Activated T-cell treated with anti-CD3 and anti-CD28 coated beads, Interleukin-2, amount 50 U/mL, for 4 hours (primary cell): ENCODE results near the gene SPTAN1. TPM values are rescaled to one million over a fixed set of nuclear protein-coding genes. Genes with fewer than 3 reads are reported as not detected.
A peak's percentile ranks its signal among the peaks of the same experiment; 100 is the strongest.
"Not testable (repeated sequence)": the region's sequence is repeated elsewhere in the genome, so short reads cannot be mapped to it uniquely, and the experiment has no call there.

ENCODE experiments used
- ATAC-seq, 2 donors: fragments of 200-7000 bp; cut with Tn5 transposase; one replicate each; pipeline ENCODE4 v1.10.0; 2021
- DNase-seq: peaks from one replicate; pipeline ENCODE4 v3.0.0-alpha.2; 2020
- H3K27me3 Mint-ChIP-seq: one replicate; pipeline ENCODE4 v1.8.0; 2021; ENCODE audit warnings: low read depth, mixed read lengths
- H3K36me3 Mint-ChIP-seq: one replicate; pipeline ENCODE4 v1.8.0; 2022; ENCODE audit warnings: mixed read lengths; ENCODE audit not compliant: insufficient read depth
- H3K4me1 Mint-ChIP-seq: one replicate; pipeline ENCODE4 v1.8.0; 2021; ENCODE audit warnings: low read depth, mixed read lengths
- H3K4me3 Mint-ChIP-seq: one replicate; pipeline ENCODE4 v1.8.0; 2021; ENCODE audit warnings: mild to moderate bottlenecking, moderate library complexity, mixed read lengths
- H3K9me3 Mint-ChIP-seq: one replicate; pipeline ENCODE4 v1.8.0; 2021; ENCODE audit warnings: mixed read lengths
- total RNA-seq, 3 donors: library from RNA; stranded (reverse); gene quantifications; one replicate each; pipeline ENCODE4 v1.2.1, GENCODE V29; 2021

Gene SPTAN1
- total RNA-seq, 3 donors from 2014 or later: 110 to 132 (median 118) TPM

DNA sequence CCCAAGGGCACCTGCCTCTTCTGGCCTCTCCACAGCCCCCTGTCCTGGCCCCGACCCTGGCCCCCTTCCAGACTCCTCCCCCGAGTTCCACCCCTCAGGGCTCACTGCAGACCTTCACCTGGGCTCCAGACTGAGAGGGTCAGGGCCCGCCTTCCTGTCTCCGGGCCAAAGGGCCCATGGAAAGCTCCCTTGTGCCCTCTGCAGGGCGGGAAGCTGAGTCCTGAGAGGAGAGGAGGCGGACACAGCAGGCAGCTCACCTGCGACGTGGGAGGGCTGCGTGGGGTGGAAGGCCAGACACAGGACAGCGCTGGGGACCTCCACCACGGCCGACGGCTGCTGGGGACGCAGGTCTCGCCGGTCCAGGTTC is 83.6 kb downstream of the SPTAN1 start:
- Mint-ChIP-seq H3K4me3 (no peak overlapping the region), H3K36me3 (peaks cover 11% of the 10 kb centered on the region), H3K27me3 (no peaks in the 10 kb centered on the region), H3K9me3 (no peaks in the 10 kb centered on the region), H3K4me1 (no peaks in the 10 kb centered on the region)
- no peak for DNase-seq
- ATAC-seq: no peak

DNA sequence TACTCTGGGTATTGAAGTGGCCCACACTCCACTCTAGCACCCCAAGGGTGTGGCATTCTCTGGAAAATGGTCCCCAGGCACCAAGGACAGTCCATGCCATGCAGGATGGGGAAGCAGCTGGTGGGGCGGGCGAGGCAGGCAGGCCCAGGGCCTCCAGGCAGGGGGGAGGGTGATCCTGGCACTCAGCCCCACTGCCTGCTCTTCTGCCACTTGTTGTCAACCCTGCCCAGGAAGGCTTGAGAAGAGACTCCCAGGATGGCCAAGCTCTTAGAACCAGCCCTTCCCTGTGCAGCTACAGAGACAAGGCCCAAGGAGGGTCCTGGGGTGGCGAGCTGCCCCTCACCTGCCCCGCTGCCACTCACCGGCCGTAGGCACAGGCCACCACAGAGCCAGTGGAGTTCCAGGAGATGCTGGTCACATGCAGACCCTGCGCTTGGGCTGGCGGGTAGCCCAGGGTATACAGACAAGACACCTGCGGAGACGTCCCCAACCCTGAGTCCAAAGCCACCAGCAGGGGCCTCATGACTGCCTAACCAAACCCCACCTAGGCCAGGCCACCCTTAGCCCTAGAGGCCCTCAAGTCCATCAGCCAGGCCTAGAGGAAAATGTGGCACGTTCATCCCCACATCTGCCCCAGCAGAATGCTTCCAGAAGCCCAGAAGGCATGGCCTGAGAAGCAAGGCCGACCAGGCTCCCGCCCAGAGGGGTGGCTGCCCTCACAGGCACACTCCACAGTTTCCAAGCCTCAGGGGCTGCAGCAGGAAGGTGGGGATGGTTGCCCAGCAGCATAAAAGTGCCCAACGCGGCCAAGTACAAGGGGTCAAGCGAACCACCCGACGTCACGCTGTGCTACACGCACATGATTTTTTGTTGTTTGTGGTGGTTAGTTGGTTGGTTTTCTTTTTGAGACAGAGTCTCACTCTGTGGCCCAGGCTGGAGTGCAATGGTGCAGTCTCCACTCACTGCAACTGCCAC is 84.5 kb downstream of the SPTAN1 start:
- ATAC-seq (no peak), DNase-seq (no peak)
- Mint-ChIP-seq H3K27me3 (no peaks in the 10 kb centered on the region), H3K4me1 (no peaks in the 10 kb centered on the region), H3K9me3 (no peaks in the 10 kb centered on the region), H3K36me3 (peaks cover 10% of the 10 kb centered on the region), H3K4me3 (no peak overlapping the region)

DNA sequence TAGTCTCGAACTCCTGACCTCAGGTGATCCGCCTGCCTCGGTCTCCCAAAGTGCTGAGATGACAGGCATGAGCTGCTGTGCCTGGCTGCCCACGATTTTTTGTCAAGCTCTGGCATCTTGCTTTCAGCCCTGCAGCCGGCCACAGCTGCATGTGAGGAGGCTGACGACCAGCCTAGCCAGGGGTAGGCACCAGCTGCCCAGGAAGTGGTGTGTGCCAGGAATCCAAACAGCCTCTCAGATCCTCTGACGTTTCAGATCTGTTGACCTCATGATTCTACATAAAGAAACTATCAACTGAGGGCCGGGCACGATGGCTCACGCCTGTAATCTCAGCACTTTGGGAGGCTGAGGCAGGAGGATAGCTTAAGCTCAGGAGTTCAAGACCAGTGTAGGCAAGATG is 85.3 kb downstream of the SPTAN1 start:
- no peak overlapping the region for H3K4me3 Mint-ChIP-seq
- no peaks in the 10 kb centered on the region for H3K27me3 Mint-ChIP-seq
- H3K4me1 Mint-ChIP-seq: no peaks in the 10 kb centered on the region
- DNase-seq: no peak
- peaks cover 6% of the 10 kb centered on the region for H3K36me3 Mint-ChIP-seq
- no peaks in the 10 kb centered on the region for H3K9me3 Mint-ChIP-seq
- ATAC-seq: no peak

DNA sequence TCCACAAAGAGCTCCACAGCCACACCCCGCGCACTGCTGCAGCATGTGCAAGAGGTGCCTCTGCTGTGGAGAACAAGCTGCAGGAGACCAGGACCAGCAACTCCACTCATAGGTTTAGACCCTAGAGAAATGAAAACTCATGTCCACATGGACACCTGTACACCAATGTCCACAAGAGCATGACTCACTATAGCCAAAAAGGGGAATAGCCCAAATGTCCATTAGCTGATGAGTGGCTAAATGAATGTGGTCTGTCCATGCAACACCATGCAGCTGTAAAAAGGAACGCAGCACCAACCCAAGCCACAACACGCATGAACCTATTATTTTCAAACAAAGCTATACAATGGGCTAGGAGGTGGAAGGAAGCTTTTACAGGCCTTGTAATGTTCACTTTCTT is 86.2 kb downstream of the SPTAN1 start:
- no peaks in the 10 kb centered on the region for H3K27me3 Mint-ChIP-seq

DNA sequence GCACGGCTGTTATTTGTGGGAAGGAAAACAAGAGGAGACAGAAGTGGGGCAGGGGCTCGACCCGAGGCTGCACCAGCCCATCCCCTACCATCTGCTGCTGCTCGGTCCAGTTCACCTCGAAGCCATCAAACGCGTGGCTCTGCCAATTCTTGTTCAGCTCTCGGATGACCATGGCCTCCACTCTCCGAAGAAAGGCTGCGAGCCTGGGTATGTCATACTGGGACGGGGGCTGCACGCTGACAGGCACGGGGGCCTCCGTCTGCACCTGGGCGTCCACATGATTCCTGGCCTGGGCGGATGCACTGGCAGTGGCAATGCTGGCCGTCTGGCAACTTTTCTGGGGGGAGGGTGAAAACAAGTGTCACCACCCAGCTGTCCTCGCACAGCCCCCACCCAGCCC is 88.2 kb downstream of the SPTAN1 start:
- no peak for DNase-seq
- no peak for ATAC-seq
- Mint-ChIP-seq H3K4me1 (no peaks in the 10 kb centered on the region), H3K36me3 (no peaks in the 10 kb centered on the region), H3K9me3 (no peaks in the 10 kb centered on the region), H3K27me3 (no peaks in the 10 kb centered on the region), H3K4me3 (no peak overlapping the region)

More for the DNA sequence above, 86.2 kb downstream of the SPTAN1 start:
- no peak overlapping the region for H3K4me3 Mint-ChIP-seq
- no peaks in the 10 kb centered on the region for H3K4me1 Mint-ChIP-seq
- DNase-seq (no peak), ATAC-seq (no peak)
- no peaks in the 10 kb centered on the region for H3K9me3 Mint-ChIP-seq
- no peaks in the 10 kb centered on the region for H3K36me3 Mint-ChIP-seq

DNA sequence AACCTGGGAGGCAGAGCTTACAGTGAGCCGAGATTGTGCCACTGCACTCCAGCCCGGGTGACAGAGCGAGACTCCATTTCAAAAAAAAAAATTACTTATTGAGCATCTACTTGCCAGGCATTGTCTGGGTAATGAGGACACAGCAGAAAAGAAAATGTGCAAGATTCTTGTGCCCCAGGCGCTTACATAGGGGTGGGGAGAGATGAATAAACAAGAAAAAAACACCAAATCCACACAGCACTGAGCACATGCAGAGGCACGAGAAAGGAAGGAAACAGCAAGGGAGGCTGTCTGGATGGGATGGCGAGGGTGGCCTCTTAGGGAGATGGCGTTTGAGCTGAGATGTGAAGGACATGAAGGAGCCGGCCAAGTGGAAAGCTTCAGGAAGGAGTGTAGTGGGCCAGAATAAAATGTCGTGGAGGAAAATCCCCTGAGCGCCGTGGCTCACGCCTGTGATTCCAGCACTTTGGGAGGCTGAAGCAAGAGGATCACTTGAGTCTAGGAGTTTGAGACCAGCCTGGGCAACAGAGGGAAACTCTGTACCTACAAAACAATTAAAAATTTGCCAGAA is 90.4 kb downstream of the SPTAN1 start:
- DNase-seq: no peak
- no peak overlapping the region for H3K4me3 Mint-ChIP-seq
- H3K27me3 Mint-ChIP-seq: no peaks in the 10 kb centered on the region
- no peaks in the 10 kb centered on the region for H3K9me3 Mint-ChIP-seq
- no peaks in the 10 kb centered on the region for H3K36me3 Mint-ChIP-seq
- no peak for ATAC-seq
- no peaks in the 10 kb centered on the region for H3K4me1 Mint-ChIP-seq

DNA sequence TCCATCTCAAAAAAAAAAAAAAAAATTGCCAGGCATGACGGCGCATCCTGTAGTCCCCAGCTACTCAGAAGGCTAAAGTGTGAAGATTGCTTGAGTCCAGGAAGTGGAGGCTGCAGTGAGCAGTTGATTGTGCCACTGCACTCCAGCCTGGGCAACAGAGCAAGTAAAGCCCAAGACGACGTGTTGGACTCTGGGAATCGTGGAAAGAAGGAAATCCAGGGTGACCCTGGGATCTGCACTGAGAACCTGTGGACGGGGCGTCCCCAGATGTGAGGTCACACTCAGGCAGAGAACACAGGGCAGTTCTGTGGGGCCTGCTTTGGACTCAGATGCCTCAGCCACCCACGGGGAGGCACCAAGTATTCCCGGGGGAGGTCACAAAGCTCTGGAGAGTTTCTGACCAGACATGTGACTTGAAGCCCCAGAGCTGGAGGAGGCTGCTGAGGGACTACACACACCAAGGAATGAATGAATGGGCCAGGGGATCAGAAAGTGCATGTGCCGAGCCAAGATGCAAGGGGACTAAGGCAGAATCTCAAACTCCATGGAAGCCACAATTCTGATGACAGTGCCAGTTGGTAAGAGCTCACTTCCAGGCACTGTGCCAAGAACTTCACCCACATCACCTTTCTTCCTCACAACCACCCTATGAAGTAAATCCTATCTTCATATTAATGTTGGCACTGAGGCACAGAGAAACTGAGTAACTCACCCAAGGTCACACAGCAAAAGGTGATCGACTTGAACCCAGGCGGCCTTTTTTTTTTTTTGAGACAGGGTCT is 91.3 kb downstream of the SPTAN1 start:
- ATAC-seq (no peak), DNase-seq (no peak)
- no peaks in the 10 kb centered on the region for H3K9me3 Mint-ChIP-seq
- H3K36me3 Mint-ChIP-seq: no peaks in the 10 kb centered on the region
- no peak overlapping the region for H3K4me3 Mint-ChIP-seq
- no peaks in the 10 kb centered on the region for H3K27me3 Mint-ChIP-seq
- H3K4me1 Mint-ChIP-seq: no peaks in the 10 kb centered on the region

DNA sequence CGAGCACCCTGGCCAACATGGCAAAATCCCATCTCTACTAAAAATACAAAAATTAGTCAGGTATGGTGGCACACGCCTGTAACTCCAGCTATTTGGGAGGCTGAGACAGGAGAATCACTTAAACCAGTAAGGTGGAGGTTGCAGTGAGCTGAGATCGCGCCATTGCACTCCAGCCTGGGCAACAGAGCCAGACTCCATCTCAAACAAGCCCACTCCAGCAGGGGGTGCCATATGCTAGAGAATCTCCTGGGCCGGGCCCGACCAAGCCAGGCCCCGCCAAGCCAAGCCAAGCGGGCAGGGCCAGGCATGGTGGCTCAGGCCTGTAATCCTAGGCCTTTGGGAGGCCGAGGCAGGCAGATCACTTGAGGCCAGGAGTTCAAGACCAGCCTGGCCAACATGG is 95.8 kb downstream of the SPTAN1 start:
- not testable (repeated sequence) for H3K9me3 Mint-ChIP-seq, H3K4me1 Mint-ChIP-seq, H3K36me3 Mint-ChIP-seq, H3K27me3 Mint-ChIP-seq, H3K4me3 Mint-ChIP-seq
- peak; percentile 63 for DNase-seq
- ATAC-seq: peak; percentile 93 to 97

DNA sequence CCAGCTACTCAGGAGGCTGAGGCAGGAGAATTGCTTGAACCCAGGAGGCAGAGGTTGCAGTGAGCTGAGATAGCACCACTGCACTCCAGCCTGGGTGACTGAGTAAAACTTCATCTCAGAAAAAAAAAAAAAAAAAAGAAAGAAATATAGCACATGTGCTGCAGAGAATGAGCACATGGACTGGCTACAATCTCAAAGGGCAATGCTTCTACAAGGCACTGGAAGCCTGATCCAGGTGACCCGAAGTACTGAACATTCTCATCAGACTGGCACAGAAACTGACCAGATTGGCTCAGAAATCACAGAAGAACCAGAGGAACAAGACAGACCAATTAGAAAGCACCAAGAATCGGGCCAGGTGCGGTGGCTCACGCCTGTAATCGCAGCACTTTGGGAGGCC is 99.4 kb downstream of the SPTAN1 start:
- Mint-ChIP-seq H3K4me3 (no peak overlapping the region), H3K36me3 (no peaks in the 10 kb centered on the region), H3K9me3 (no peaks in the 10 kb centered on the region)

DNA sequence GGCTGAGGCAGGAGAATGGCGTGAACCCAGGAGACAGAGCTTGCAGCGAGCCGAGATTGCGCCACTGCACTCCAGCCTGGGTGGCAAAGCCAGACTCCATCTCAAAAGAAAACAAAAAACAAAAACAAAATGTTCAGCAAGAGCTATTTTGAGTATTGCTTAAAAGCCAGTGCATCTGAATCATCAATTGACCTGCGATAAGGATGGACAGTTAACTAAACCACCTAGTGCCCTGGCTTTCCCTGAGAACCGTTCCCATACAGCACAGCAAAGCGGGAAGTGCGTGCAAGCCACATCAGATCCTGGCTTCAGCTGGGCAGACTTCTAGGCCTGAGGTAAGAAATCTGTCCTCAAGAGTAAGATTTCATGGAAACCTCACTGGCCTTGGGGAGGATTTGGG is 101.5 kb downstream of the SPTAN1 start:
- Mint-ChIP-seq H3K36me3 (no peaks in the 10 kb centered on the region), H3K9me3 (no peaks in the 10 kb centered on the region), H3K4me1 (peaks cover 6% of the 10 kb centered on the region), H3K27me3 (no peaks in the 10 kb centered on the region), H3K4me3 (no peak overlapping the region)
- DNase-seq (no peak), ATAC-seq (no peak)

More for the DNA sequence above, 99.4 kb downstream of the SPTAN1 start:
- ATAC-seq (no peak), DNase-seq (no peak)
- Mint-ChIP-seq H3K4me1 (peaks cover 2% of the 10 kb centered on the region), H3K27me3 (no peaks in the 10 kb centered on the region)

DNA sequence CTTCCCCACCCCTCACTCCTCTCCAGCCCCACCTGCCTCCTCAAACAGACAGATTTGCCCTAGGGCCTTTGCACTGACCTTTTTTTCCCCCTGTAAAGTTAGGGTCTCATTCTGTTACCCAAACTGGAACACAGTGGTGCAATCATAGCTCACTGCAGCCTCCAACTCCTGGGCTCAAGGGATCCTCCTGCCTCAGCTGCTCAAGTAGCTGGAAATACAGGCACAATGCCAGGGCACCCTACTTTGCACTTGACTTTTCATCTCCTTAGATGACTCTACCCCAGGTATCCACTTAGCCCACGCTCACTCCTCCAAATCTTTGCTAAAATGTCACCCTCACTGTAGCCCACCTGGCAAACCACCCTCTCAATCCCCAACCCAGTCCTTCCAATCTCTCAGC is 102.1 kb downstream of the SPTAN1 start:
- Mint-ChIP-seq H3K36me3 (no peaks in the 10 kb centered on the region), H3K4me1 (peaks cover 6% of the 10 kb centered on the region), H3K4me3 (peak overlapping the region; percentile 37), H3K27me3 (no peaks in the 10 kb centered on the region), H3K9me3 (no peaks in the 10 kb centered on the region)
- no peak for ATAC-seq
- no peak for DNase-seq

DNA sequence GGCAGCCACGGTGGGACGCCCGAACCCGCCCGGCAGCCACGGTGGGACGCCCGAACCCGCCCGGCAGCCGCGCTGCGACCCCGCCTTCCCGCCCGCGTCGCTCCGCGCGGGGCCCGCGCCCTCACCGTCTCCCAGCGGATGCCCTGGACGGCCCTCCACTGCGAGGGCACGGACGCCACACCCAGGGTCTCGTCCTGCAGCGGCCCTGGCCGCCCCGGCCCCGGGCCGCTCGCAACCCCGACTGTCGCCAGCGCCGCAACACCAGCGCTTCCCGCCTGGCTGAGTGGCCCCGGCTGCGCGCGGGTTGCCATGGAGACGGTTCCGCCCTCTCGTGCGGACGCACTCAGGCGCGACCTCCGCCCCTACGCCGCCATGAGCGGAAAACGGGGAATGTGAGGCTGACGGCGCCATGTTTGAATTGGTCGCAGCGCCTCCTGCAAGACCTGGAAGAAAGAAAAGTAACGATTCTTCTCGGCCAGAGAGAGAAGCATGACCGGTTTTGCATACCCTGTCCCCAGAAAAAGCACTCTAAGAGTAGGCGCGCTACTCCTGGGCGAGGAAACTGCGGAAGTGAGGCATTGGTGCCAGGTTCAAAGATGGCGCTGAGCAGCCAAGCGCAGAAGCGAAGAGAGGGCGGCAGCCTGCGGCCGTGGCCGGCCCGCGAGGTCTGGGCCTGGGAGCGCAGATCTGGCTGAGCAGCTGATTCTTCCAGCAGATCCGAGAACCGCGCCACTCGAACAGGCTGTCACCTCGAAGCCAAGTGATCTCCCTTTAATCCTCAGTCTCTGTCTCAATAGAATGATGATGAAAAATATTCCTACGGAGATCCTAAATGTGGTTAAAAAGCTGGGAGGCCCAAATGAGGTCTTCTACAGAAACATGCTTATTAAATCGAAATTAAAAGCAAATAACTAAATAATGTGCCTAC is 104.3 kb downstream of the SPTAN1 start, which contains the start of gene DYNC2I2:
DYNC2I2 (minus strand) TSS at position 432 of the 928 bp plus-strand sequence; CDS start at position 311, 121 bp downstream.
- H3K4me3 Mint-ChIP-seq: peak within 1 kb of the TSS; percentile 89
- no peaks in the 10 kb centered on the region for H3K27me3 Mint-ChIP-seq

DNA sequence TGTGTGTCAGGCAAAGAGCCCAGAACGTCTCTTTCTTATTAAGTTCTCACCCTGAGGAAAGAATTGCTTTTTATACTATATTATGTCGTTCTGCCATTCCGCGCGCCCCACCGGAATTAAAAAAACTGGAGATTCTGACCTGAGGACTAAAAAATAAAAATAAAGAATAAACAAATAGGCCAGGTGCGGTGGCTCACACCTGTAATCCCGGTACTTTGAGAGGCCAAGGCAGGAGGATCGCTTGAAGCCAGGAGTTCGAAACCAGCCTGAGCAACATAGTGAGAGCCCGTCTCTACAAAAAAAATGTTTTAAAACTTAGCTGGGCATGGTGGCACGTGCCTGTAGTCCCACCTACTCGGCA is 104.9 kb downstream of the SPTAN1 start:
- no peaks in the 10 kb centered on the region for H3K9me3 Mint-ChIP-seq
- no peak for DNase-seq
- peak overlapping the region; percentile 89 for H3K4me3 Mint-ChIP-seq
- H3K36me3 Mint-ChIP-seq: no peaks in the 10 kb centered on the region
- no peaks in the 10 kb centered on the region for H3K27me3 Mint-ChIP-seq
- no peak for ATAC-seq
- H3K4me1 Mint-ChIP-seq: peaks cover 6% of the 10 kb centered on the region

More for the DNA sequence above, 104.3 kb downstream of the SPTAN1 start, which contains the start of gene DYNC2I2:
- Mint-ChIP-seq H3K36me3 (no peaks in the 10 kb centered on the region), H3K4me1 (peaks cover 6% of the 10 kb centered on the region), H3K9me3 (no peaks in the 10 kb centered on the region)
- DNase-seq (peak; percentile 97), ATAC-seq (peak; percentile 98 to 99)
